ENCODE measurements around the gene CHRM2.

Gene CHRM2

DNA sequence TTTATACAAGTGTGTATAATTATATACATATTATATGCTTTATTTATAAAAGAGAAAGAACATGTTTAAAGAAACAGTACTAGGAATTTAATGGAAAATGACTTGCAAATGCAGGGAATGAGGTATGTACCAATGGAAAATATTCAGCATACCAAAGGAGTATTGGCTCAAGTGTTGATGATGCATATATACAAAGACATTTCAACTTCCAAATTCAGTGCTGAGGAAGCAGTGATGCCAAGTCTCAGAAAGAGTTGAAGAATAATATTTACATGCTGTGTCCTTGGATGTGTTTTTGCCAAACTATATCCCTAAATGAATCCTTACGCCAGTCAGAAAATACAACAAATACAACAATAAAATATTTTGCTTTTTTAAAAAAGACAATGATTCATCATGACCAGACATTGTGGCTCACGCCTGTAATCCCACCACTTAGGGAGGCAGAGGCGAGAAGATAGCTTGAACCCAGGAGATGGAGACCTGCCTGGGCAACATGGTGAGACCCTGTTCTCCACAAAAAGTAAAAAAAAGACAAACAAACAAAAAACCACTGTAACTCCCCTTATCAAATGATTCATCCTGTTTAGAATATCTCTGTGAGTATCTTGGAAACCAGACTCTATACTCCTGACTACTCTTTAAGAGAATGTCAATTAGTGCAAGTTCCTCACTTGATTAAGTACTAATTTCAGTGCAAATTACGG is 157.2 kb downstream of the CHRM2 start:
- Histone ChIP-seq H3K27ac (ENCODE audit: low read depth, low read length) (no peak overlapping the region), H3K9ac (ENCODE audit: low read depth, low read length) (no peak overlapping the region)
- 95% methylated on average over 4 of the region's 4 CpGs for WGBS

DNA sequence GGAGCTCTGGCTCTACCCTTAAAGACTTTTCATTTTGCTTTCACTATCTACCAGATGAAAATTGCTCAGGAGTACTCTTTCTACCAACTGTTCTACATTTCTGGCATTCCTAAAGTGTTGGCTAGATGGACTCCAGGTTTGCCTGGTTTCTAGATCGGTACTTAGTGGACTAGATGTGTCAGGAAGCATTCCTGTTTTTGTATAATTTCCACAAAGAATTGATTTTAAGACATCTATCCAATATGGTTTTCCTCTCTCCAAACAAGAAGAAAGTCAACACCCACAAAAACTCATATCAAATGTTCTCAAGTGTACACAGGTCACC is 157.7 kb downstream of the CHRM2 start:
- no peak overlapping the region for H3K27ac ChIP-seq (ENCODE audit: low read depth, low read length)

More for the DNA sequence above, 157.2 kb downstream of the CHRM2 start:
- Histone ChIP-seq H3K27me3 (ENCODE audit: insufficient read depth, low read length) (no peaks in the 10 kb centered on the region), H3K36me3 (ENCODE audit: insufficient read depth, low read length) (no peaks in the 10 kb centered on the region), H3K9me3 (ENCODE audit: insufficient read depth, low read depth, low read length) (no peaks in the 10 kb centered on the region), H3K4me1 (ENCODE audit: insufficient read depth, low read length) (no peaks in the 10 kb centered on the region), H3K4me3 (ENCODE audit: low read length) (no peak overlapping the region)

DNA sequence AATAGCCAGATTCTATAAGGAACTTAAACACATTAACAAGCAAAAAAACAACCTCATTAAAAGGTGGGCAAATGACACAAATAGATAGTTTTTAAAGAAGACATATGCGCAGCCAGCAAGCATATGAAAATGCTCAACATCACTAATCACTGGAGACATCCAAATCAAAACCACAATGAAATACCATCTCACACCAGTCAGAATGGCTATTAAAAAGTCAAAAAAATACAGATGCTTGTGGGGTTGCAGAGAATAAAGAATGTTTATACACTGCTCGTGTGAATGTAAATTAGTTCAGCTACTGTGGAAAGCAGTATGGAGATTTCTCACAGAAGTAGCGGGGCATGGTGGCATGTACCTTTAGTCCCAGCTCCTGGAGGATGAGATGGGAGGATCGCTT is 164.0 kb downstream of the CHRM2 start:
- H3K9ac ChIP-seq (ENCODE audit: low read depth, low read length): no peak overlapping the region
- no peaks in the 10 kb centered on the region for H3K4me1 ChIP-seq (ENCODE audit: insufficient read depth, low read length)
- H3K9me3 ChIP-seq (ENCODE audit: insufficient read depth, low read depth, low read length): no peaks in the 10 kb centered on the region
- no peak overlapping the region for H3K27ac ChIP-seq (ENCODE audit: low read depth, low read length)
- no peaks in the 10 kb centered on the region for H3K27me3 ChIP-seq (ENCODE audit: insufficient read depth, low read length)
- no peak overlapping the region for H3K4me3 ChIP-seq (ENCODE audit: low read length)
- 93% methylated on average over 4 of the region's 4 CpGs for WGBS
- H3K36me3 ChIP-seq (ENCODE audit: insufficient read depth, low read length): no peaks in the 10 kb centered on the region

More for the DNA sequence above, 157.7 kb downstream of the CHRM2 start:
- H3K4me3 ChIP-seq (ENCODE audit: low read length): no peak overlapping the region
- no peaks in the 10 kb centered on the region for H3K27me3 ChIP-seq (ENCODE audit: insufficient read depth, low read length)
- no peaks in the 10 kb centered on the region for H3K36me3 ChIP-seq (ENCODE audit: insufficient read depth, low read length)
- H3K9ac ChIP-seq (ENCODE audit: low read depth, low read length): no peak overlapping the region
- no peaks in the 10 kb centered on the region for H3K9me3 ChIP-seq (ENCODE audit: insufficient read depth, low read depth, low read length)
- 100% methylated on average over 1 of the region's 1 CpG for WGBS
- H3K4me1 ChIP-seq (ENCODE audit: insufficient read depth, low read length): no peaks in the 10 kb centered on the region

DNA sequence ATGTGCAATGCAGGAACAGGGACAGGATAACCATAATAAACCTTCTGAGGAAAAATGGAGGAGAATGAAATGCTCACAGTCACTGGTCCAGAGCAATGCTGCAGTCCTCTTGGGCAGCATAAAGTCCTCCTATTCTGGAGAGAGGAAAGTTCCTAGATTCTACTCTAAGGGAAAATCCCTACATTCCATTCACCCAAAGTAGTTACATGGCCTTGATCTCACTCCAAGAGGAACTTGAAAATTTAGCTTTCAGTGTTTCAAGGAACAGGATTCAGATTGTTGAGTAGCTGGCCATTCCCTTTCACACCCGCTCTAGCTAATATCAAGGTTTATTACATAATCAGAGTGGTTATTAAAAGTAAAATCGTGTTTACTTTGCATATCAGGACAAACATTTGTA is 168.3 kb downstream of the CHRM2 start:
- Histone ChIP-seq H3K36me3 (ENCODE audit: insufficient read depth, low read length) (no peaks in the 10 kb centered on the region), H3K27me3 (ENCODE audit: insufficient read depth, low read length) (no peaks in the 10 kb centered on the region), H3K9ac (ENCODE audit: low read depth, low read length) (no peak overlapping the region), H3K27ac (ENCODE audit: low read depth, low read length) (no peak overlapping the region), H3K9me3 (ENCODE audit: insufficient read depth, low read depth, low read length) (no peaks in the 10 kb centered on the region), H3K4me3 (ENCODE audit: low read length) (no peak overlapping the region), H3K4me1 (ENCODE audit: insufficient read depth, low read length) (0 out of 2 replicates have a peak, but pooled peaks cover 4% of the 10 kb centered on the region)
- no CpG with 5 or more reads among the region's 2 CpGs for WGBS

DNA sequence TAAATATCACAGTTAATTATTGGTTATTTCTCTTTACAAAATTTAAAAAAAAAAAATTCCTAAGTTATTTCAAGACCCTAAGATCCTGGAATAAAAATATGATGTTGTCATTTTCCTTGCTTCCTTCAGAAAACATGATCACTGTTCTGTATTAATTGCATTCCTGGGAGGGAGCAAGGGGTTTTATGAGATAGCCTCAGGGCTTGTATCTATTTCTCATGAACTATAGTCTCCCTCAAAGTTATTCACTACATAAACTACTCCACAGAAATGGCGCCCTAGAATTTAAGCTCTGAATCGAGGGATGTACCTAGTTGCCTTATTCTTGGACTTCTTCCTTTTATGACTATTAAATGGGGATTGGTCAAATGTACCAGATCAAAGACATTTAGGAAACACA is 170.3 kb downstream of the CHRM2 start:
- no peak overlapping the region for H3K27ac ChIP-seq (ENCODE audit: low read depth, low read length)
- H3K4me1 ChIP-seq (ENCODE audit: insufficient read depth, low read length): 0 out of 2 replicates have a peak, but pooled peaks cover 4% of the 10 kb centered on the region
- 94% methylated on average over 2 of the region's 2 CpGs for WGBS
- H3K9me3 ChIP-seq (ENCODE audit: insufficient read depth, low read depth, low read length): no peaks in the 10 kb centered on the region
- no peaks in the 10 kb centered on the region for H3K27me3 ChIP-seq (ENCODE audit: insufficient read depth, low read length)
- H3K36me3 ChIP-seq (ENCODE audit: insufficient read depth, low read length): no peaks in the 10 kb centered on the region
- H3K9ac ChIP-seq (ENCODE audit: low read depth, low read length): no peak overlapping the region
- H3K4me3 ChIP-seq (ENCODE audit: low read length): no peak overlapping the region

DNA sequence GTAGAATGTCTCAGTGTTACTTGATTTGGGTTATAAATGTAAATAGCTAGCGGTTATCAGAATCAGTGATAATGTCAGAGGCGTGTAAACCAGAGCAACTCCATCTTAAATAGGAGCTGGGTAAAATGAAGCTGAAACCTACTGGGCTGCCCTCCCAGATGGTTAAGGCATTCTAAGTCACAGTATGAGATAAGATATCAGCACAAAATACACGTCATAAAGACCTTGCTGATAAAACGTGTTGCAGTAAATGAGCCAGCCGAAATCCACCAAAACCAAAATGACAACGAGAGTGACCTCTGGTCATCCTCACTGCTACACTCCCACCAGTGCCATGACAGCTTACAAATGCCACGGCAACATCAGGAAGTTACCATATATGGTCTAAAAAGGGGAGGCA is 172.3 kb downstream of the CHRM2 start:
- H3K4me3 ChIP-seq (ENCODE audit: low read length): no peak overlapping the region
- no peak overlapping the region for H3K9ac ChIP-seq (ENCODE audit: low read depth, low read length)
- 88% methylated on average over 7 of the region's 7 CpGs for WGBS
- H3K4me1 ChIP-seq (ENCODE audit: insufficient read depth, low read length): 0 out of 2 replicates have a peak, but pooled peaks cover 4% of the 10 kb centered on the region
- H3K27me3 ChIP-seq (ENCODE audit: insufficient read depth, low read length): no peaks in the 10 kb centered on the region
- H3K36me3 ChIP-seq (ENCODE audit: insufficient read depth, low read length): no peaks in the 10 kb centered on the region
- H3K27ac ChIP-seq (ENCODE audit: low read depth, low read length): no peak overlapping the region
- 0 out of 2 replicates have a peak, but pooled peaks cover 5% of the 10 kb centered on the region for H3K9me3 ChIP-seq (ENCODE audit: insufficient read depth, low read depth, low read length)

DNA sequence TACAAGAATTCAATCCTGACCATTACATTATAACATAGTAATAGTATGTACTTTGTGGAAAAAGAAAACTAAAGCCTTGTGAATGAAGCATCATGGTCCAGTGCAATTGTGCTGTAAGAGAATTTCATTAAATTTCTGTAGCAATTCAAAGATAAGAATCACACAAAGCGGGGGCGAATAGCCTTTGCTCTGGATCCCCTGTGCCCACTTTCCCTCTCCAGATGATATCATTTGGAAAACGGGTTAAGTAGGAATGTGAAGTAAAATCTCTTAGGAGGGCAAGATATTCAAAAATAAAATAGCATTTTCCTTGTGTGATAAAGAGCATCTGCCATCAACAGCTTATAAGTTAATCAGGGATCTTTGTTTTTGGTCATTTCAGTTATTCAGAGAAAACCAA is 177.1 kb downstream of the CHRM2 start:
- Histone ChIP-seq H3K27ac (ENCODE audit: low read depth, low read length) (no peak overlapping the region), H3K9ac (ENCODE audit: low read depth, low read length) (no peak overlapping the region), H3K4me1 (ENCODE audit: insufficient read depth, low read length) (no peaks in the 10 kb centered on the region), H3K9me3 (ENCODE audit: insufficient read depth, low read depth, low read length) (0 out of 2 replicates have a peak, but pooled peaks cover 5% of the 10 kb centered on the region), H3K27me3 (ENCODE audit: insufficient read depth, low read length) (no peaks in the 10 kb centered on the region), H3K36me3 (ENCODE audit: insufficient read depth, low read length) (no peaks in the 10 kb centered on the region), H3K4me3 (ENCODE audit: low read length) (no peak overlapping the region)
- 90% methylated on average over 2 of the region's 3 CpGs for WGBS

DNA sequence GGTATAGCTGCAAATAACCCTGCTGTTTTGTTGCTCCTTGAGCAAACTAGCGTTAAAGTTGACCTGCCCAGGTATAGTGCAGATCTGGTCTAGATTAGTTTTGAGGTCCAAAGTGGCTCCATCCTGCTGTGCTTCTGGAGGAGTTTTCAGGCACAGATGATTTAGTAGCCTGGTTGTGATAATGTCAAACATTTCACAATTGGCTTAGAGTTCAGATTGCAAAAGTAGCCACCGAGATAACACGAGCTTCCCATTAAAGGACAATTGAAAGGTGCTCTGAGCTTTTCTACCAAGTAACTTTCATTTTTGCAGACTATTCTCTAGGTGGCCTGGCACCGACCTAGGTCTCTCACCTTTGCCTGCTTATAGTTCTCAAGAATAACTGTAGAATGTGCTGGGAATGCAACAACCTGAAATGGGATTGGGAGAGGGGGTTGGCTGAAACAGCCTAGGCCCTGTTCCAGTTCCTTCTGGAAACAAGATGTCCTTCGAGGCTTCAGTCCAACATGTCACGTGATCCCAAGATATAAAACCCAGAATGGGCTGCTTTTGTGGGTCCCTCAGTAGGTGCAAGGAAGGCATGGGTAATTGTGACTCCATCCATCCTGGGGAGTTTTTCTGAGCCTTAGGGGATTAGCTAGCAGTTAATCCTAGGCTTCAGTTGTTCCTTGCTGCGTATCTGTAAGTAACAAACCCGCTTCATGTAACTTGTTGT is 201.0 kb downstream of the CHRM2 start:
- WGBS: 95% methylated on average over 8 of the region's 8 CpGs
- Histone ChIP-seq H3K9ac (ENCODE audit: low read depth, low read length) (no peak overlapping the region), H3K36me3 (ENCODE audit: insufficient read depth, low read length) (no peaks in the 10 kb centered on the region), H3K4me1 (ENCODE audit: insufficient read depth, low read length) (0 out of 2 replicates have a peak, but pooled peaks cover 6% of the 10 kb centered on the region), H3K4me3 (ENCODE audit: low read length) (no peak overlapping the region), H3K27me3 (ENCODE audit: insufficient read depth, low read length) (no peaks in the 10 kb centered on the region), H3K9me3 (ENCODE audit: insufficient read depth, low read depth, low read length) (no peaks in the 10 kb centered on the region), H3K27ac (ENCODE audit: low read depth, low read length) (no peak overlapping the region)

All from HUES64 (cell line).